CD1c-positive myeloid dendritic cell (primary cell): ENCODE measurements around the gene TMEM63C.
"Not testable (repeated sequence)": the region's sequence is repeated elsewhere in the genome, so short reads cannot be mapped to it uniquely, and the experiment has no call there.

Experiments
- DNase-seq: peaks from one replicate; pipeline ENCODE4 v3.0.0-alpha.2; 2016; ENCODE audit errors: extremely low spot score

The TMEM63C gene

GRCh38 chr14:77275601-77276017 lies 94.0 kb downstream of the TMEM63C start:
- DNase-seq, result no peak

- DNase-seq, result no peak
Observed at GRCh38 chr14:77276295-77276935, 94.8 kb downstream of the TMEM63C start.

DNA sequence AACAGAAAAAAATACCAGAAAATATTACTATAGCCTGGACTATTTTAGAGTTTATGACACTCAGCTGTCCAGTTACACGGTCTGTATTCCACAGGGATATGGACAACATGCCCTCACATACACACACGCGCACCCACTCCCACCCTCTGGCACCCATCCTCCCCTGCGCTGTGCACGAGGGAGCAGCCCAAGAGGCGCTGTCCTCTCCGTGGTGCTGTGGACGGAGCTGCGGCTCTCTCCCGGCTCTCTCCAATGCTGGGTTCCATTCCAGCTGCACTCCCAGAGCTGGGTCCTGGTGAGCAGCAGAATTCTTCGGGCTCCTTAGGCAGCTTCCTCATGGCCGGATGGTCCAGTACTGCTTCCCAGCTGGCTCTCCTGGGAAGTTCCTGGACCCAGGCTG lies 95.4 kb downstream of the TMEM63C start:
- DNase-seq, result no peak

GRCh38 chr14:77278461-77279230 lies 97.0 kb downstream of the TMEM63C start:
- no peak for DNase-seq

GRCh38 chr14:77279719-77280118 lies 98.1 kb downstream of the TMEM63C start:
- no peak for DNase-seq

- not testable (repeated sequence) for DNase-seq
Observed at GRCh38 chr14:77280921-77281320, 99.3 kb downstream of the TMEM63C start.

- DNase-seq, result no peak
Observed at GRCh38 chr14:77281852-77282410, 100.3 kb downstream of the TMEM63C start.

GRCh38 chr14:77284066-77284465 lies 102.5 kb downstream of the TMEM63C start:
- DNase-seq, result no peak

DNA sequence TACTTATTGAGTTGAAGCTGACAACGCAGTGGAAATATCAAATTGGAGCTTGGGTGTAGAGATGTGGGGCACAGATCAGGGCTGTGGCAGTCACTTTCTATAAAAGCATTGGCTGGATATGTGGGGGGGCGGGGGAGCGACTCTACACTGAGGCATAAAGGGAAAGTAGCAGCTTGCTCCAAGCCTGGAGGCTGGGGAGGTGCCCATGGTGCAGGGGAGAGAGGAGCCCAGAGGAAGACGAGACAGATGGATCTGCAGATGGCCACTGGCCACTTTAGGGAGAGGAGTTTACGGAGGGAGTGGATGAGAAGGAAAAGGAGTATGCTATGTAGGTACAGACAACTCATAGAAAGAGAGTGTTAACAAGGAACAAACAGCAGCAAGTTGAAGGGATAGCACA lies 102.9 kb downstream of the TMEM63C start:
- DNase-seq, result no peak

DNA sequence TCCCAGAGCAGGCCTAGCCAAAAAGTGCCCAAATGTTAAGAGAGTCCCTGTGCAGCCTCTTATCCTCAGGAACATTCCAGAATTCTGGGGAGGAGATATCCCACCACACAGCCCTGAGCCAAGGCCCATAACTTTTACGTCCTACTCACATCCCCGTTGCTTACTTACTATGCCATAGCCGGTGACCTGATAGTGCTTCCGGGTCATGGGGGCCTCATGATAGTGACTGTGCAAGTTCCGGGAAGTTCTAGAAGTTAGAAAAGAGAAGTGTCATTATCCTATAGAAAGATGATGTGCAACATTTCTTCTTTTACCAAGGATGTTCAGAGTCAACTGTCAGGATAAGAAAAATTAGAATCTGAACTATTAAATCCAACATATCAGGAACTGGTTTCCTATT lies 105.0 kb downstream of the TMEM63C start:
- peak; percentile 10 for DNase-seq

DNA sequence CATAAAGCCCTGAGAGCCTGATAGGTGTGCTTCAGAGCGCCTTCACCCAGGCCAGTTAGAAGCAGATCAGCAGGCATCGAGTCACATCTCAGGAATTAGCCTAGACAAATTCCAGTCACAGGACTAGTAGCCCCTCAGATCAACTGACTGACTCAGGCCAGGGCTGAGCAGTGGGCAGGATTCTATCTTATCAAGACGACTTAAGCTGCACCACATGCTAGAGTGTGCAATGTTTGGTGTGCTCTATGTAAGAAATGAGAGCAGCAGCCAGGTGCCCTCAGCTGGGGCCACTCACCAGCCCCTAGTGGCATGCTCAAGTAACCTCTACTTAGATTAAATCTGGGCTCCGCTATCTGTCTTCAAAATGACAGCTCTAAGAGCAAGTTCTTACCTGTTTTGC lies 109.1 kb downstream of the TMEM63C start:
- DNase-seq, result no peak

GRCh38 chr14:77296155-77296554 lies 114.6 kb downstream of the TMEM63C start:
- no peak for DNase-seq

GRCh38 chr14:77296906-77297305 lies 115.3 kb downstream of the TMEM63C start:
- no peak for DNase-seq

- no peak for DNase-seq
Observed at GRCh38 chr14:77299771-77300170, 118.2 kb downstream of the TMEM63C start.

- DNase-seq, result peak; percentile 74
Observed at GRCh38 chr14:77301103-77301502, 119.5 kb downstream of the TMEM63C start.

GRCh38 chr14:77302926-77303325 lies 121.3 kb downstream of the TMEM63C start:
- no peak for DNase-seq

DNA sequence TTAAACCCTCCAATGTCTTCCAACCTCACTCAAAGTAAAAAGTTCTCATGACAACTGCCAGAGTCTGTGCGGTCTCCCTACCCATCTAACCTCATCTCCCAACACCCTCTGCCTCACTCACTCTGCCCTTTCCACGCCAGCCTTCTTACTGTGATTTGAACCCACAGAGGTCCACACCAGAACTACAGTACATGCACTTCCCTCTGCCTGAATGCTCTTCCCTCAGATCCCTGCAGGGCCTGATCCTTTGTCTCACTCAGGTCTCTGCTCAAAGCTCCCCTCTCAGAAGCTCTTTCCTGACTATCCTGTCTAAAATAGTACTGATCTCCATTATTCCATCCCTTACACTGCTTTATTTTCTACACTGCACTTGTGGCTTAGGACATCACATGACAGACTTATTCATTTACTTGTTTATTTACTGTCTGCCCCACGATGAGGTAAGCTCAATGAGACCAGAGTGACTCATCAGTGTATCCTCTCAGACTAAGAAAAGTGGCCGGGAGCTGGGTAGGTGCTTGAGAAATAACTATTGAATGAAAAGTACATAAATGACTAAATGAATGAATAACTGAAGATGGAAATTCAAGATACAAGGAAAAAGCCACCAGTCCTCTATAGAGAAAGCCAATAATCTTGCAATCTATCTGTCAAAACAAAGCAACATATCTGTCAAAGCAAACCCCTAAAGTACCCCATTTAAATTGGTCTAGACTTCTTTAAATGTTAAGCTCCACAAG lies 122.0 kb downstream of the TMEM63C start:
- peak; percentile 60 for DNase-seq

GRCh38 chr14:77305696-77306095 lies 124.1 kb downstream of the TMEM63C start:
- DNase-seq, result no peak

DNA sequence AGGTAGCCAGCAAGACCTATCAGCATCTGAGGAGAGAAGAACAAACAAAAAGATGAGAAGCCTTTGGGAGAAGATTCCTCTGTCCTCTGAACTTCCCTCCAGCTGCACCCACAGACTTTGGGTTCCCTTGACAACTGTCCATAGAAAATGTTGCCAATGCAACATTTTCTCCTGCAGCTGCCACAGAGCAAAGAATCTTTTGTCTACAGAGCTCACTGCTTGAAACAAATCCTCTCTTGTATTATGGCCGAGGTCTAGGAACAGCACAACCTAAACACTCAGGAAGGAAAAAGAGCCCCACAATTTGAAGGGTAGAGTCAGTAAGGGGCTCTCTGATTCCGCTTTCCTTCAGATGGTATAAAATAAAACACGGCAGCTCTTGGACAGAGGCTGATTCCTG lies 124.8 kb downstream of the TMEM63C start:
- no peak for DNase-seq

GRCh38 chr14:77306851-77307496 lies 125.4 kb downstream of the TMEM63C start:
- no peak for DNase-seq
